Stimulated activated CD4-positive, alpha-beta T cell treated with anti-CD3 and anti-CD28 coated beads, Interleukin-12 subunit alpha, Interleukin-12 subunit beta, amount 100 ng/mL, for 24 hours (primary cell): ENCODE results near the gene AFM.
"Not testable (repeated sequence)": the region's sequence is repeated elsewhere in the genome, so short reads cannot be mapped to it uniquely, and the experiment has no call there.

Experiments used
- DNase-seq, 2 experiments: peaks; one replicate each; pipeline ENCODE4 v3.0.0-alpha.2; 2020; ENCODE audit warnings: low read depth in 2 of 2

AFM gene

DNA sequence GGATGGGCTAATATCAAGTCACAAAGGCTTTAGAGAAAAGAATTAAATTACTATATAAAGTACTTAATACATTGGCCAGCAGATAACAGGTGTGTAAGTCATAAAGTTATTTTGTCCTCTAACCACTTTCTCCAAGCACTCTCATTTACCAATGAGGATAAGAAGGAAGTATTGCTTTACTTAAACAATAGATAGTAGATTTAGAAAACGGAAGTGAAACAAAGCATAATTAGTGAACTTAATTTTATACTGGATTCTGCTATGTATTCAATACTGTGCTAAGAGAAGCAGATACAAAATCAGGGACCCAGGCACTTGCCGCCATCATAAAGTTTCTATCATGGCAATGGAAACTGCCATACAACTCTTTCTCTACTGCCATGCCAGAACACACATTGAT, 24.0 kb downstream of the AFM start:
- DNase-seq, result no peak

DNA sequence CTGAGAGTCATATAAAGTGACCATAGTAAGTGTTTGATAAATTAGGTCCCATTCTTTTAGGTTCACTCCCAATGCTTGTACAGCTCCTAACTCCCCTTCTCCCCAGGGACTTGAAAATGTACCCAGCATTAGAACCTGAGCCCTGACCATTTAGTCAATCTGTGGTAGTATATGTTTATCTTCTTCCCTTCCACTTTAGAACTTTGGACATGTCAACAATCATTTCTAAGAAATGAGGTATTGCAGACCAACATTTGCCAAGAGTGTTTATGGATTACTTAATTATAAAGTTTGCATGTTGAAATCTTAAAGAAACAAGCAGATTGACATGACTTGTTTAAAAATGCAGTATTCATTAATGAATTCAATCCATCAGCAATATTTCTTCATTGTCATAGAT, 26.0 kb downstream of the AFM start:
- no peak for DNase-seq

DNA sequence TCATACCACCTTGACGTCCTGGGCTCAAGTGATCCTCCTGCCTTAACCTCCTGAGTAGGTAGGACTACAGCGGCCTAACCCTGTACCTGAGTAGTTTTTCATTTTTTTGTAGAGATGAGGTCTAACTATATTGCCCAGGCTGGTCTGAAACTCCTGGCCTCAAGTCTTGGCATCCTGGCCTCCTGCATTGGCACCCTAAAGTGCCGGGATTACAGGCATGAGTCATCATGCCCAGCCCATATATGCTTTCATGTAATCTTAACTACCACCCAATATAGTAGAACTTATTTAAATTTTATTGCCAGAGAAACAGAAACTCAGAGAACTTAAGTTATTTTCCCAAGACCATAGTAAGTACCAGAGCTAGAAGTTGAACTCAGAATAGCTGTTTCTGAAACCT, 27.1 kb downstream of the AFM start:
- DNase-seq, result no peak

DNA sequence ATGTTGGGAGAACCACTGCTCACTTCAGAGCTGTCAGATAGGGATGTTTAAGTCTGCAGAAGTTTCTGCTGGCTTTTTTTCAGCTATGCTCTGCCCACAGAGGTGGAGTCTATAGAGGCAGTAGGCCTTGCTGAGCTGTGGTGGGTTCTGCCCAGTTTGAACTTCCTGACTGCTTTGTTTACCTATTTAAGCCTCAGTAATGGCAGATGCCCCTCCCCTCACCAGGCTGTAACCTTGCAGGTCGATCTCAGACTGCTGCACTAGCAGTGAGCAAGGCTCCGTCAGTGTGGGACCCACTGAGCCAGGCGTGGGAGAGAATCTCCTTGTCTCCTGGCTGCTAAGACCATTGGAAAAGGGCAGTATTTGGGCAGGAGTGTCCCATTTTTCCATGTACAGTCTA, 36.8 kb downstream of the AFM start:
- DNase-seq, result no peak

DNA sequence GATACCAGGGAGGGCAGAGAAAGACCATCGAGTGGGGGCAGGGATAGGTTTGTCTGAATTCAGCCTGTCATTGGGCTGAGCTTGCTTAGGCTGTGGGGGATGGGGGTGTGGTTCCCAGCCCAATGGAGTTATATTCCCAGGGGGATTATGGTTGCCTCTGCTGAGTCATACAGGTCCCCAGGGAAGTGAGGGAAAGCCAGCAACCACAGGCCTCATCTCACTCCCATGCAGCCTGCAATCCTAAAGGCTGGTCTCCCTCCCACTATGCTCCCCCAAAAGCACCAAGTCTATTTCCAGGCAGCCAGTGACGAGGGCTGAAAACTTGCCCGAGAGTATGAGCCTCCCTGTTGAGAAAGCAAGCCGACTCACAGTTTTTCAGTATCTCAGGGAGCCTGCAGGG, 39.3 kb downstream of the AFM start:
- DNase-seq, result no peak

DNA sequence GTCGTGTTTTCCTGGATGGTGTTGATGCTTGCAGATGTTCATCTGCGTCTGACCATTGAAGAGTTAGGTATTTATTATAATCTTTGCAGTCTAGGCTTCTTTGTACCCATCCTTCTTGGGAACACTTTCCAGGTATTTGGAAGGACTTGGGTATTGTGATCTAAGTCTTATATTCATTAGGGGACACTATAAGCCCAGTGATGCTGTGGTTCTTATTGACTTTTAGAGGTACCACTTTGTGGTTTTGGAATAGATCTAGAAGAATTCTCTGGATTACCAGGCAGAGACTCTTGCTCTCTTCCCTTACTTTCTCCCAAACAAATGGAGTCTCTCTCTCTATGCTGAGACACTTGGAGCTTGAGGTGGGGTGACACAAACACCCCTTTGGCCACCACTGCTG, 41.6 kb downstream of the AFM start:
- no peak for DNase-seq

DNA sequence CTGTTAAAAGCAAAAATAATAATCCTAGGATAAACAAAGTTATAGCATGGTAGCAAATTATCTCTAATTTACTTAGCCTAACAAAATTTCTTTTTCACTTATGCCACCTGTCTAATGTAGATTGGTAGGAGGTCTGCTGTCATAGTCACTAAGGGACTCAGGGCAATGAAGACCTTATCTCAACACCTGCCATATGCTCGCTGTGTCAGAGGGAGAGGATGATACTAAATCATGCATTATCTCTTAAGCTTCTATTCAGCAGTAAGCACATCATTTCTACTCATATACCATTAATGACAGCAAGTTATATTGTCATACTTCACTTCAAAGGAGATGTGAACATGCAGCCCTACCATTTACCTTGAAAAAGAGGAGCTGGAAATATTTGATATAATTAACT, 44.1 kb downstream of the AFM start:
- no peak for DNase-seq

DNA sequence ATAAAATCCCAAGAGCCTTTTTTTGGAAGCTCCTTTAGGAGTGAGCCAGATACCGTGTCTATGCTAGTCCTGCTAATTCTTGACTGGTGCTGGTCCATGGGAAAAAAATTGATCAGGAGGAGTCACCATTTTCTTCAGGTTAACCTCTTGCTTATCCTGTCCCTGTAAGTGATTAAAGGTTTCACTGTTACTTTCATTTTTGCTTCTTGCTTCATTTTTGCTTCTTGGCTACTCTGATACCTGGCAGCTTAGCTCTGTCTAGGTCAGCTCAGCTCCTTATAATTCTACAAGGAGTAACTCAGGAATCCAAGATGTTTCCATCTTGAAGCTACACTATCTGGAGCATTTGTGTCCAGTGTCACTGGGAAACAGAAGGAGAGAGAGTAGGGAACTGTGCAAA, 45.7 kb downstream of the AFM start:
- no peak for DNase-seq

DNA sequence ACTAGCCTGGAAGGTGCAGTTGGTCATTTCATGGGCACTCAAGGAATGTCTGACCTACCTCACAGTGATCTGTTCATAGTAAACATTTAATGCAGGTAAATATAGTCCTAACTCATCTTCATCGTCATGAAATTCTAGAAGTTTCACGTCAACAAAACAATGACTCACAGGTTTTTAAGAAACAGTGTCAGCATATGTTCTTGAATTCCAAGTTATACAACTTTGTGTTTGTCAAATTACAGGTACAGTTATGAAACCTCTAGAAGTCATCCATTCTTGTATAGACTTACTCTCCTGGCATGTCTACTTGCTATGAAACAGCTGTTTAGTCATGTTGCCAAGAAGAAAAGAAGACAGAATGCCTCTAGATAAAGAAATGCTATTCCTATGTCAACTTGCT, 46.6 kb downstream of the AFM start:
- no peak for DNase-seq

DNA sequence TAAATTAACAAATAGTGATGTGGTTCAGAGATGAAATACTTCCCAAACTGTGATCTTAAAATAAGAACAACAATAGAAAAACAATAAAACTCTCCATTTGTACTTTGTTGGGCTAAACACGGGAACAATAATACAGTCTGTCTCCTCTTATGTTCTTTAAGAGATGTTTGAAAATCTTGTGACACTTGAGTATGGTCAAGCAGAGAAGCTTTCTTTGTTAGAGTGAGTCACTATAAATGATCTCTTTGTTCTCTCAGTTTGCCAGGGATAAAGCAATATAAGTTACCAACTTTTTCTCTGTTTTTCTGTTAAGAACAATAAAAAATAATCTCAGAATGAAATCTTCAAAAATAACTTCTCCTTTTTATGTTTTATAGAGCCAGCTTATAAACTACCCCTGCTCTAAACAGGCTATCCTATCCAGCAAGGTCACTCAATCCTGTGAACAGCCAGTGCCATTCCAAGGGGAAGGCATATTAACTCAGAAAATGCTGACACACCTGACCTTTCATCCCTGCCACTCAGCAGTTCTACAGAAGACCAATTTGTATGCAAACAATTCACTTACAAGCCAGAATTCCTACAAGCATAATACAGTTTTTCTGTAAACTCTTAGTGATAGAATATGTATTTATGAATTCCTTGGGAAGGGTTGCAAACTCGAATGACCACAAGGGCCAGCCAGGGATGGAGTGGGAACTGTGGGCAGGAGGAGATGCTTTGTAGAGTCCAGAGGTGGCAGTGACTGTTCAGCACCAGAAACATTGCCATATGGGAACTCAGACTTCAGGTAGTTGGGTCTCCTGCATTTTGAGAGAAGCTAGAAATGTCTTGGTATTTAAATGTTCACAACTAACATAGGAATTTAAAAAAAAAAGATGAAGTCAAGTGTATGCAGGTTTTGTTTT, 52.2 kb downstream of the AFM start:
- no peak for DNase-seq

DNA sequence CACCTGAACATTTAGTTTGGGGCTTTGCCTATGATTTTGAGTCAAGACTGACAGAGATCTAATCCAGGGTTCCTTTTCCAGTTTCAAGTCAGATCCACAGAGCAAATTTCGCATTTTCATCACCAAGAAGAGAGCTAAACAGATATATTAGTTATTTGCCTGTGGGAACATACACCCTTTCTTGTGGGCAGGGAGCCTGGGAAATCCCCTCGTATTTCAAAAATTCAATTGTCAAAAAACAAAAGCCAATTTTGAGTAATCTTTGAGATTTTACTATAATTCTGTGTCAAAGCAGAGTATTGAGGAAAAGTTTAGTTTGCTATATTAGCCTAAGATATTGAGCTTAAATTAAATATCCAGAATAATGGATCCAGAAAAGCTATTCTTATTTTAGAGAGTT, 56.6 kb downstream of the AFM start:
- no peak for DNase-seq

DNA sequence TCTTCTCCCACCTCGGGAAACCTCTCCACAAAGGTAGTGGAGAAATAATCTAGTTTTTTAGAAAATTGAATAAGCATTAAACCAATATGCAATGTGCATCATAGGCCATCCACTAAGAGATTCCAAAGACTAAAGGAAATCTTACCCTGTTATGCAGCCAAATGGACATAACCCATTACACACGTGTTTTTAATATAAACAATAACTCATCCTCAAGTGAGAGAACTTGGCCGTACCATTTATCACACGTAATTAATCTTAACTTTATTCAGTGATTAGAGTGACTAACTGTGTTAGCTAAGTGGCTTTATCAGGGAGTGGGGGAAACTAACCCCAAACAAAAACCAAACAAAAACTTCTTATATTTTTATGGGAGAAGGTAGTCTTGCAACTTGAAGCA, 57.8 kb downstream of the AFM start:
- DNase-seq, result no peak

DNA sequence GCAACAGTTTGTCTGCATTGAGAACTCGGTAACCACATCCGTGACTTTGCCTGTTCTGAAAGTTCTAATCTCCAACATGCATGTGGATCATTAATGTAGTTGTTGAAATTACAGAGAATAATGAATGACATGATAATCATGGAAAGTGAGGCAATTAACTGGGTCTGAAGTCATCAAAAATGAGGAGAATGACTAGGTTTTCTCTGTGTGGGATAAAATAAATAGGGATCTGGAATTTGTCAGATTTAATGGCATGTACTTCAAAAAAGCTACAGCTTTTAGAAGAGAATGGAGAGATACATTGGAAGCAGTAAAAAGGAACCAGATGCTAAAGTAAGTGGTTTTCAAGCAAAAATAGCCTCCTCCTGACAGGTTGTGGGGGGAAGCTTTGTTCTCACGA, 59.3 kb downstream of the AFM start:
- DNase-seq, result no peak

DNA sequence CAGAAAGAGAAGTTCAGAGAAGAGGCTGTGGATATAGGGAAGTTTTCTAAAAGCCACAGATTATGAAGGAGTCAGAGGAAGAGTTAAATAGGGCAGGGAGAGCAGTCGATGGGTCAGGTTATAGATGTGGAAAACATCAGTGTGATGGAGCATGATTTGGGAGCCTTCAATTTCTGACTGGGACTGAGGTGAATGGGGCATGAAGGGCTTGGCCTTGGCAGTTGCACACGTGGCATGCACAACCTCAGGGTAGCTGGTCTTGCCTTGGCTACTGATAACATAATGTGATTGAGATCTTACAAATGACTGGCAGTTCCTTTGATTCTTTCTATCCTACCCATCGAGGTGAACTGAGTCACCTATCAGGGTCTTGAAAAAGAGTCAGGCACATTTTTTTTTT, 59.7 kb downstream of the AFM start:
- DNase-seq, result no peak

DNA sequence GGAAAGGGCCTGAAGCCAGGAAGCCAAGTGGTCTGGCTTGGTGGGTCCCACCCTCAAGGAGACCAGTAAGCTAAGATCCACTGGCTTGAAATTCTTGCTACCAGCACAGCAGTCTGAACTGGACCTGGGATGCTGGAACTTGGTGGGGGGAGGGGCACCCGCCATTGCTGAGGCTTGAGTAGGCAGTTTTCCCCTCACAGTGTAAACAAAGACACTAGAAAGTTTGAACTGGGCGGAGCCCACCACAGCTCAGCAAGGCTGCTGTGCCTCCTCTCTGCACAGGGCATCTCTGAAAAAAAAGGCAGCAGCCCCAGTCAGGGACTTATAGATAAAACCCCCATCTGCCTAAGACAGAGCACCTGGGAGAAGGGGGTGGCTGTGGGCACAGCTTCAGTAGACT, 63.1 kb downstream of the AFM start:
- no peak for DNase-seq

DNA sequence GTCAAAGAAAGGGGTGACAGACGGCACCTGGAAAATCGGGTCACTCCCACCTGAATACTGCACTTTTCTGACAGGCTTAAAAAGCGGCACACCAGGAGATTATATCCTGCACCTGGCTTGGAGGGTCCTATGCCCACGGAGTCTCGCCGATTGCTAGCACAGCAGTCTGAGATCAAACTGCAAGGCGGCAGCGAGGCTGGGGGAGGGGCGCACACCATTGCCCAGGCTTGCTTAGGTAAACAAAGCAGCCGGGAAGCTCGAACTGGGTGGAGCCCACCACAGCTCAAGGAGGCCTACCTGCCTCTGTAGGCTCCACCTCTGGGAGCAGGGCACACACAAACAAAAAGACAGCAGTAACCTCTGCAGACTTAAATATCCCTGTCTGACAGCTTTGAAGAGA, 69.3 kb downstream of the AFM start:
- not testable (repeated sequence) for DNase-seq
